ENCODE data around the gene VAMP8. TPM values are rescaled to one million over a fixed set of nuclear protein-coding genes. Genes with fewer than 3 reads are reported as not detected.
"Not testable (repeated sequence)": the region's sequence is repeated elsewhere in the genome, so short reads cannot be mapped to it uniquely, and the experiment has no call there.

VAMP8 gene

GRCh38 chr2:85614757-85615156, 37.4 kb downstream of the VAMP8 start:
- H3K4me3 ChIP-seq (ENCODE audit: low read length); H3K9me3 ChIP-seq (replicated peaks; ENCODE audit: low read length); H3K9ac ChIP-seq (ENCODE audit: low read depth, low read length); H3K36me3 ChIP-seq (ENCODE audit: insufficient read depth, low read length); H3K4me2 ChIP-seq (ENCODE audit: low read length); H3K27me3 ChIP-seq (ENCODE audit: control insufficient read depth, insufficient read depth, low read length): not testable (repeated sequence)
- H3K4me1 ChIP-seq (ENCODE audit: control insufficient read depth, insufficient read depth, low read length) = peaks cover 28% of the 10 kb centered on the region

GRCh38 chr2:85615413-85615728, 38.0 kb downstream of the VAMP8 start:
- Histone ChIP-seq H3K9ac (ENCODE audit: low read depth, low read length) (no peak overlapping the region), H3K4me1 (ENCODE audit: control insufficient read depth, insufficient read depth, low read length) (peaks cover 24% of the 10 kb centered on the region), H3K27me3 (ENCODE audit: control insufficient read depth, insufficient read depth, low read length) (no peaks in the 10 kb centered on the region), H3K4me3 (ENCODE audit: low read length) (no peak overlapping the region), H3K36me3 (ENCODE audit: insufficient read depth, low read length) (peaks cover 7% of the 10 kb centered on the region), H3K9me3 (replicated peaks; ENCODE audit: low read length) (no peaks in the 10 kb centered on the region), H3K4me2 (ENCODE audit: low read length) (no peak overlapping the region)

GRCh38 chr2:85617723-85618122, 40.3 kb downstream of the VAMP8 start:
- Histone ChIP-seq H3K36me3 (ENCODE audit: insufficient read depth, low read length) (peaks cover 20% of the 10 kb centered on the region), H3K9ac (ENCODE audit: low read depth, low read length) (peak overlapping the region; percentile 98), H3K4me3 (ENCODE audit: low read length) (peak overlapping the region; percentile 93), H3K4me2 (ENCODE audit: low read length) (peak overlapping the region; percentile 84), H3K4me1 (ENCODE audit: control insufficient read depth, insufficient read depth, low read length) (peaks cover 18% of the 10 kb centered on the region)
- not testable (repeated sequence) for H3K9me3 ChIP-seq (replicated peaks; ENCODE audit: low read length); H3K27me3 ChIP-seq (ENCODE audit: control insufficient read depth, insufficient read depth, low read length)

DNA sequence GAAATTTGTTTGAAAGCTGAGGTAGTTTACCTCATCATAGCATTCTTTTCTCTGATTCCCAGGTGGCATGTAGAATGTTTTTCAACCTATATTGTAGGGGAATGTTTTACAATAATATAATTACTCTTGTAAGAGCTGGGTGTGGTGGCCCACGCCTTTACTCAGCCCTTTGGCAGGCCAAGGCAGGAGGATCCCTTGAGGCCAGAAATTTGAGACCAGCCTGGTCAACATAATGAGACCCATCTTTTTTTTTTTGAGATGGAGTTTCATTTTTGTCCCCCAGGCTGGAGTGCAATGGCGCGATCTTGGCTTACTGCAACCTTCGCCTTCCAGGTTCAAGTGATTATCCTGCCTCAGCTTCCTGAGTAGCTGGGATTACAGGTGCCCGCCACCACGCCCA, 42.2 kb downstream of the VAMP8 start:
- Histone ChIP-seq H3K36me3 (ENCODE audit: insufficient read depth, low read length) (peaks cover 38% of the 10 kb centered on the region), H3K9ac (ENCODE audit: low read depth, low read length) (no peak overlapping the region), H3K27me3 (ENCODE audit: control insufficient read depth, insufficient read depth, low read length) (no peaks in the 10 kb centered on the region), H3K4me3 (ENCODE audit: low read length) (no peak overlapping the region), H3K9me3 (replicated peaks; ENCODE audit: low read length) (no peaks in the 10 kb centered on the region), H3K4me2 (ENCODE audit: low read length) (no peak overlapping the region), H3K4me1 (ENCODE audit: control insufficient read depth, insufficient read depth, low read length) (peaks cover 18% of the 10 kb centered on the region)

GRCh38 chr2:85621338-85621737, 44.0 kb downstream of the VAMP8 start:
- Histone ChIP-seq H3K27me3 (ENCODE audit: control insufficient read depth, insufficient read depth, low read length) (no peaks in the 10 kb centered on the region), H3K4me3 (ENCODE audit: low read length) (no peak overlapping the region), H3K9me3 (replicated peaks; ENCODE audit: low read length) (no peaks in the 10 kb centered on the region), H3K9ac (ENCODE audit: low read depth, low read length) (no peak overlapping the region), H3K4me1 (ENCODE audit: control insufficient read depth, insufficient read depth, low read length) (peaks cover 18% of the 10 kb centered on the region), H3K36me3 (ENCODE audit: insufficient read depth, low read length) (peaks cover 50% of the 10 kb centered on the region), H3K4me2 (ENCODE audit: low read length) (no peak overlapping the region)

DNA sequence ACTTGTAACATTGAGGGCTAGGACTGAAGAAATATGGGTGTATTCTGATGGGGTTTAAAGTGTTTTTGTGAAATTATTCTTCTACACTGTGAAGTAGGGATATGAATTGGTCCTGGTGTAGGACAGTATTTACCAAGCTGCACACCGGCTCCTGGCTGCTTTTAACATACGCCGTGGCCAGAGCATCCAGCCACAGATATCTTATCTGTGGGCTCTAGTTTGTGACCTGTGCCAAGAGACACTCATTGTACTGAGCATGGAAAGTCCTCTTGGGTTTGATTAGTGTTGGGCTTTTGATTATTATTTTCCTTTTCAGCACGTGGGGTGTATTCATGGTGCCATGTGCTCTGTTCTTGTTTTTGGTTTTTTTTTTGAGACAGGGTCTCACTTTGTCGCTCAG, 46.6 kb downstream of the VAMP8 start:
- Histone ChIP-seq H3K4me2 (ENCODE audit: low read length) (no peak overlapping the region), H3K27me3 (ENCODE audit: control insufficient read depth, insufficient read depth, low read length) (no peaks in the 10 kb centered on the region), H3K9ac (ENCODE audit: low read depth, low read length) (no peak overlapping the region), H3K36me3 (ENCODE audit: insufficient read depth, low read length) (peaks cover 68% of the 10 kb centered on the region), H3K4me1 (ENCODE audit: control insufficient read depth, insufficient read depth, low read length) (peaks cover 6% of the 10 kb centered on the region), H3K4me3 (ENCODE audit: low read length) (no peak overlapping the region), H3K9me3 (replicated peaks; ENCODE audit: low read length) (no peaks in the 10 kb centered on the region)

DNA sequence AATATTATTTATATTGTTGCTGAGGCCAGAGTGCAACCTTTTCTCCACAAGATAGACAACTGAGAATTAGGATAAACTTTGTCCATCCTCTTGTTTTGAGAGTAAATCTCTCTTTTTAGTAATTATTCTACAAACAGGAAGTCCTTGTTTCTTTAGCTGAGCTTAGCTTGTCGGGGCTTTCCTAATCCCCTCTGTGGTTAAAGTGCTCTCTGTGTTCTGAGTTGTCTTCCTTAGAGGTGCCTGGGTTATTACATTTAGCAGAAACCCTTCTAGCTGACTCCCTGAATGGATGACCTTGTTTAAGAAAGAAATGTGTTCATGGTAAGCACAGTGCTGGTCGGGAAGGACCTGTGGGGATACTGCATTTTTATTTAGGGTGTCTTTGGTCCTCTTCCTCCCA, 51.3 kb downstream of the VAMP8 start:
- H3K9me3 ChIP-seq (replicated peaks; ENCODE audit: low read length) = no peaks in the 10 kb centered on the region
- no peaks in the 10 kb centered on the region for H3K4me1 ChIP-seq (ENCODE audit: control insufficient read depth, insufficient read depth, low read length)
- H3K36me3 ChIP-seq (ENCODE audit: insufficient read depth, low read length) = peaks cover 69% of the 10 kb centered on the region
- no peak overlapping the region for H3K9ac ChIP-seq (ENCODE audit: low read depth, low read length)
- no peak overlapping the region for H3K4me3 ChIP-seq (ENCODE audit: low read length)
- H3K4me2 ChIP-seq (ENCODE audit: low read length) = no peak overlapping the region
- no peaks in the 10 kb centered on the region for H3K27me3 ChIP-seq (ENCODE audit: control insufficient read depth, insufficient read depth, low read length)

DNA sequence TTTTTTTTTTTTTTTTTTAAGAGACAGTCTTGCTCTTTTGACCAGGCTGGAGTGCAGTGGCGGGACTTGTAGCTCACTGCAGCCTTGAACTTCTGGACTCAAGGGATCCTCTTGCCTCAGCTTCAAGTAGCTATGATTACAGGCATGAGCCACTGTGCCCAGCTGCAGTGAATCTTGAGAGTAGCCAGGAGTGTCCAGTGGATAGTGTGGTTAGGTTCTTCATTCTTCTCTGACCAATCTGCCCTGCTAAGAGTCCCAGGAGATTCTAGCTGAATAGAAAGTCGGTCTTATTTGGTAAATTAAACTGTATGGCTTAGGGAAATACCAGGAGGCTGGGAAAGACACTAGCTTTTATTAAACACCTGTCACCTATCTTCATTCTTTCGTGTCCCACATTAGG, 53.9 kb downstream of the VAMP8 start:
- no peak overlapping the region for H3K4me2 ChIP-seq (ENCODE audit: low read length)
- H3K4me3 ChIP-seq (ENCODE audit: low read length) = no peak overlapping the region
- peaks cover 63% of the 10 kb centered on the region for H3K36me3 ChIP-seq (ENCODE audit: insufficient read depth, low read length)
- H3K9ac ChIP-seq (ENCODE audit: low read depth, low read length) = no peak overlapping the region
- H3K9me3 ChIP-seq (replicated peaks; ENCODE audit: low read length) = no peaks in the 10 kb centered on the region
- H3K4me1 ChIP-seq (ENCODE audit: control insufficient read depth, insufficient read depth, low read length) = no peaks in the 10 kb centered on the region
- H3K27me3 ChIP-seq (ENCODE audit: control insufficient read depth, insufficient read depth, low read length) = no peaks in the 10 kb centered on the region

Small RNAs within 50 kb of the gene (small RNA-seq; reads per million reads assigned to genes)
- gene RN7SL126P = not detected
